Astrocyte (in vitro differentiated cells and primary cell): ENCODE measurements around the gene SECISBP2. TPM values are rescaled to one million over a fixed set of nuclear protein-coding genes. Genes with fewer than 3 reads are reported as not detected.

Experiments used
- DNase-seq: peaks from one replicate; pipeline ENCODE4 v3.0.0-alpha.2; 2010; ENCODE audit warnings: low read depth
- FAIRE-seq: peaks from 2 replicates; lab custom pipeline; 2011; peaks lifted over from hg19 to GRCh38; lab: Jason Lieb, UNC
- H2AFZ ChIP-seq: 2 replicates; pipeline ENCODE4 v1.6.0; 2012; ENCODE audit warnings: low read depth, low read length, inconsistent platforms
- H3K27ac ChIP-seq: 2 replicates; pipeline ENCODE4 v1.5.1; 2011; ENCODE audit warnings: low read depth, low read length, inconsistent platforms
- H3K27me3 ChIP-seq: 2 replicates; pipeline ENCODE4 v1.6.0; 2011; ENCODE audit warnings: low read length, inconsistent platforms; ENCODE audit not compliant: insufficient read depth
- H3K36me3 ChIP-seq: 2 replicates; pipeline ENCODE4 v1.5.1; 2011; ENCODE audit warnings: low read length, inconsistent platforms; ENCODE audit not compliant: insufficient read depth
- H3K4me1 ChIP-seq: 2 replicates; pipeline ENCODE4 v1.5.1; 2011; ENCODE audit warnings: low read length, inconsistent platforms; ENCODE audit not compliant: insufficient read depth
- H3K4me2 ChIP-seq: 2 replicates; pipeline ENCODE4 v1.6.0; 2012; ENCODE audit warnings: low read length, inconsistent platforms
- H3K4me3 ChIP-seq: 2 replicates; pipeline ENCODE4 v1.5.1; 2011; ENCODE audit warnings: low read depth, mild to moderate bottlenecking, low read length, inconsistent platforms; ENCODE audit not compliant: insufficient read depth
- H3K79me2 ChIP-seq: 2 replicates; pipeline ENCODE4 v1.6.0; 2012; ENCODE audit warnings: mild to moderate bottlenecking, low read length, inconsistent platforms; ENCODE audit not compliant: insufficient read depth
- H3K9ac ChIP-seq: 2 replicates; pipeline ENCODE4 v1.6.0; 2012; ENCODE audit warnings: mild to moderate bottlenecking, low read length, inconsistent platforms
- H3K9me3 ChIP-seq: 2 replicates; pipeline ENCODE4 v1.5.1; 2012; ENCODE audit warnings: low read depth, mild to moderate bottlenecking, low read length, inconsistent platforms; ENCODE audit not compliant: insufficient read depth
- H4K20me1 ChIP-seq: 2 replicates; pipeline ENCODE4 v1.6.0; 2012; ENCODE audit warnings: low read length, inconsistent platforms; ENCODE audit not compliant: insufficient read depth
- H3K27ac Mint-ChIP-seq: one replicate; pipeline ENCODE4 v1.8.0; 2021; ENCODE audit warnings: mild to moderate bottlenecking, mixed read lengths; ENCODE audit not compliant: unreplicated experiment
- H3K27me3 Mint-ChIP-seq: one replicate; pipeline ENCODE4 v1.8.0; 2021; ENCODE audit warnings: low read depth, mixed read lengths; ENCODE audit not compliant: unreplicated experiment
- H3K36me3 Mint-ChIP-seq: one replicate; pipeline ENCODE4 v1.8.0; 2021; ENCODE audit warnings: low read depth, mixed read lengths; ENCODE audit not compliant: unreplicated experiment
- H3K4me1 Mint-ChIP-seq: one replicate; pipeline ENCODE4 v1.8.0; 2021; ENCODE audit warnings: low read depth, mixed read lengths; ENCODE audit not compliant: unreplicated experiment
- H3K4me3 Mint-ChIP-seq: one replicate; pipeline ENCODE4 v1.8.0; 2021; ENCODE audit warnings: mild to moderate bottlenecking, moderate library complexity, mixed read lengths; ENCODE audit not compliant: unreplicated experiment
- H3K9me3 Mint-ChIP-seq: one replicate; pipeline ENCODE4 v1.8.0; 2021; ENCODE audit warnings: mild to moderate bottlenecking, mixed read lengths; ENCODE audit not compliant: unreplicated experiment
- CTCF ChIP-seq: IDR thresholded peaks from 2 replicates; pipeline ENCODE4 v1.5.1; 2011; ENCODE audit warnings: low read depth, mild to moderate bottlenecking, inconsistent platforms, low read length, moderate library complexity; ENCODE audit not compliant: insufficient read depth
- EZH2 ChIP-seq: IDR thresholded peaks from 2 replicates; pipeline ENCODE4 v1.6.1; 2012; ENCODE audit warnings: mild to moderate bottlenecking, low read length, inconsistent platforms; ENCODE audit not compliant: insufficient read depth
- total RNA-seq: library from RNA; stranded (reverse); gene quantifications from 2 replicates; pipeline ENCODE4 v1.2.1, GENCODE V29; 2021

SECISBP2 gene
- total RNA-seq, 1 donor from 2014 or later = 19.0 TPM

- no peaks in the 10 kb centered on the region for H3K36me3 Mint-ChIP-seq
- H3K36me3 ChIP-seq = peaks cover 3% of the 10 kb centered on the region
- H3K27me3 Mint-ChIP-seq = no peaks in the 10 kb centered on the region
- peak within 1 kb of the TSS; percentile 99 for H3K4me3 ChIP-seq
- FAIRE-seq (peak; percentile 83), DNase-seq (peak; percentile 99)
- peak within 1 kb of the TSS; percentile 98 for H3K27ac ChIP-seq
- peak within 1 kb of the TSS; percentile 97 for H3K9ac ChIP-seq
- peak within 1 kb of the TSS; percentile 95 for H3K4me2 ChIP-seq
- H3K79me2 ChIP-seq = peaks cover 54% of the 10 kb centered on the region
- peaks cover 25% of the 10 kb centered on the region for H3K4me1 ChIP-seq
- peak within 1 kb of the TSS; percentile 62 for H2AFZ ChIP-seq
- no peaks in the 10 kb centered on the region for H3K9me3 Mint-ChIP-seq
- peak within 1 kb of the TSS; percentile 90 for H3K4me3 Mint-ChIP-seq
- H3K27me3 ChIP-seq = no peaks in the 10 kb centered on the region
- H3K4me1 Mint-ChIP-seq = peaks cover 15% of the 10 kb centered on the region
- H3K9me3 ChIP-seq = no peaks in the 10 kb centered on the region
- TF ChIP-seq CTCF (no peak), EZH2 (no peak)
- H3K27ac Mint-ChIP-seq = peak within 1 kb of the TSS; percentile 96
- peaks cover 24% of the 10 kb centered on the region for H4K20me1 ChIP-seq
Observed at GRCh38 chr9:89310475-89311345, 7.6 kb upstream of the SECISBP2 start, which contains the start of gene CKS2. TSS of gene CKS2 (plus strand) at chr9:89311195. CDS start at chr9:89311293, 98 bp downstream.

GRCh38 chr9:89311346-89312221, 6.7 kb upstream of the SECISBP2 start:
- no peak for TF ChIP-seq CTCF
- TF ChIP-seq EZH2 = no peak
- Histone ChIP-seq H3K9ac (peak overlapping the region; percentile 97), H3K4me3 (peak overlapping the region; percentile 99), H3K36me3 (peaks cover 10% of the 10 kb centered on the region), H3K79me2 (peaks cover 63% of the 10 kb centered on the region), H3K27me3 (no peaks in the 10 kb centered on the region), H4K20me1 (peaks cover 24% of the 10 kb centered on the region), H2AFZ (peak overlapping the region; percentile 62), H3K4me1 (peaks cover 25% of the 10 kb centered on the region), H3K4me2 (peak overlapping the region; percentile 95), H3K27ac (peak overlapping the region; percentile 87), H3K9me3 (no peaks in the 10 kb centered on the region)
- Mint-ChIP-seq H3K4me1 (peaks cover 15% of the 10 kb centered on the region), H3K36me3 (peaks cover 1% of the 10 kb centered on the region), H3K4me3 (peak overlapping the region; percentile 90), H3K27ac (peak overlapping the region; percentile 95), H3K9me3 (no peaks in the 10 kb centered on the region), H3K27me3 (no peaks in the 10 kb centered on the region)
- no peak for FAIRE-seq
- DNase-seq = no peak
